Natural killer cell (primary cell): ENCODE measurements around the gene RAB27A. TPM values are rescaled to one million over a fixed set of nuclear protein-coding genes. Genes with fewer than 3 reads are reported as not detected.

Experiments used
- ATAC-seq, 3 donors: fragments of 150-1000 bp in 2 of 3; fragments of 200-7000 bp in 1 of 3; cut with Tn5 transposase; 1 replicate in 1 of 3; 2 replicates in 2 of 3; pipeline ENCODE4 v1.10.0; 2021; ENCODE audit warnings: mild to moderate bottlenecking in 2 of 3, moderate library complexity in 2 of 3
- DNase-seq, 2 donors: peaks; one replicate each; pipeline versions ENCODE4 v3.0.0 to v3.0.0-alpha.2; 2013 to 2021; ENCODE audit warnings: mixed read lengths in 1 of 2
- H3K27ac ChIP-seq: one replicate; pipeline ENCODE4 v1.5.1; 2013; ENCODE audit warnings: mild to moderate bottlenecking, low read length
- H3K27me3 ChIP-seq: one replicate; pipeline ENCODE4 v1.6.1; 2013; ENCODE audit warnings: low read length; ENCODE audit not compliant: control insufficient read depth, insufficient read depth
- H3K36me3 ChIP-seq: one replicate; pipeline ENCODE4 v1.6.1; 2013; ENCODE audit warnings: low read length; ENCODE audit not compliant: control insufficient read depth, insufficient read depth
- H3K4me1 ChIP-seq: one replicate; pipeline ENCODE4 v1.6.1; 2013; ENCODE audit warnings: low read length; ENCODE audit not compliant: control insufficient read depth, insufficient read depth
- H3K4me3 ChIP-seq: one replicate; pipeline ENCODE4 v1.5.1; 2013; ENCODE audit warnings: low read length
- H3K9me3 ChIP-seq: one replicate; pipeline ENCODE4 v1.6.1; 2013; ENCODE audit warnings: low read length; ENCODE audit not compliant: control insufficient read depth, insufficient read depth
- H3K27ac Mint-ChIP-seq, 2 donors: one replicate each; pipeline ENCODE4 v1.8.0; 2022; ENCODE audit warnings: mild to moderate bottlenecking in 2 of 2, mixed read lengths in 2 of 2, moderate library complexity in 1 of 2
- H3K27me3 Mint-ChIP-seq, 2 donors: one replicate each; pipeline ENCODE4 v1.8.0; 2022; ENCODE audit warnings: low read depth in 2 of 2, mixed read lengths in 2 of 2
- H3K36me3 Mint-ChIP-seq: one replicate; pipeline ENCODE4 v1.8.0; 2022; ENCODE audit warnings: mixed read lengths
- H3K4me1 Mint-ChIP-seq, 2 donors: one replicate each; pipeline ENCODE4 v1.8.0; 2022; ENCODE audit warnings: mixed read lengths in 2 of 2
- H3K4me3 Mint-ChIP-seq: one replicate; pipeline ENCODE4 v1.8.0; 2022; ENCODE audit warnings: mild to moderate bottlenecking, moderate library complexity, mixed read lengths
- H3K9me3 Mint-ChIP-seq, 2 donors: one replicate each; pipeline ENCODE4 v1.8.0; 2022; ENCODE audit warnings: mixed read lengths in 2 of 2
- WGBS: methylation state at CpG from one replicate; pipeline ENCODE4 v1.1.7; 2013; ENCODE audit warnings: missing lambda C conversion rate; ENCODE audit not compliant: insufficient coverage; 5-methylcytosine and 5-hydroxymethylcytosine counted together
- intact Hi-C: fragments of 100-400 bp; cut with micrococcal nuclease; formaldehyde crosslinking; loops from one replicate; pipeline ENCODE4 v1.14.2; 2022
- total RNA-seq, 4 donors: library from RNA; stranded (reverse); fragments of 120-200 nt in 1 of 4; gene quantifications; one replicate each; pipeline versions ENCODE4 v1.2.3 to v1.2.4, GENCODE V29; 2013 to 2022
- TF ChIP-seq, protein P1 (sequence below): fragments of 200-600 bp; IDR thresholded peaks from one replicate; pipeline ENCODE4 v1.8.0; 2022; ENCODE audit warnings: antibody characterized with exemption

RAB27A gene
- total RNA-seq, 3 donors from 2014 or later (not counting 1 experiment from before 2014, with no cell fraction given), result 90.0 to 111 (median 98.1) TPM

DNA sequence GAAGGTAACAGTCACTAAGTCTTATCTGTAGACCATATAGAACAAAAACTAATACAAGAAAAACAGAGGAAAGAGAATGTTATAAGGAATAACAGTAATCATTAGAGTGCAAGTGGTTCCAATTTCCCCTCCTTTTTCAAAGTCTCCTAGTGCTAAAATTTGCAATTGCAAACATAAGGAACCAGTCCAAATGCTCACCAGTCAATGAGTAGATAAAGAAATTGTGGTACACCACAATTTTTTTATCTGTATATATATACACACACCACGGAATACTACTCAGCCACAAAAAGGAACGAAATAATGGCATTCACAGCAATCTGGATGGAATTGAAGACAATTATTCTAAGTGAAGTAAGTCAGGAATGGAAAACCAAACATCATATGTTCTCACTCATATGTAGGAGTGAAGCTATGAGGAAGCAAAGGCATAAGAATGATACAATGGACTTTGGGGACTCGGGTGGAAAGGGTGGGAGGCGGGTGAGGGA, 54.0 kb downstream of the RAB27A start:
- TF ChIP-seq, protein P1, sequence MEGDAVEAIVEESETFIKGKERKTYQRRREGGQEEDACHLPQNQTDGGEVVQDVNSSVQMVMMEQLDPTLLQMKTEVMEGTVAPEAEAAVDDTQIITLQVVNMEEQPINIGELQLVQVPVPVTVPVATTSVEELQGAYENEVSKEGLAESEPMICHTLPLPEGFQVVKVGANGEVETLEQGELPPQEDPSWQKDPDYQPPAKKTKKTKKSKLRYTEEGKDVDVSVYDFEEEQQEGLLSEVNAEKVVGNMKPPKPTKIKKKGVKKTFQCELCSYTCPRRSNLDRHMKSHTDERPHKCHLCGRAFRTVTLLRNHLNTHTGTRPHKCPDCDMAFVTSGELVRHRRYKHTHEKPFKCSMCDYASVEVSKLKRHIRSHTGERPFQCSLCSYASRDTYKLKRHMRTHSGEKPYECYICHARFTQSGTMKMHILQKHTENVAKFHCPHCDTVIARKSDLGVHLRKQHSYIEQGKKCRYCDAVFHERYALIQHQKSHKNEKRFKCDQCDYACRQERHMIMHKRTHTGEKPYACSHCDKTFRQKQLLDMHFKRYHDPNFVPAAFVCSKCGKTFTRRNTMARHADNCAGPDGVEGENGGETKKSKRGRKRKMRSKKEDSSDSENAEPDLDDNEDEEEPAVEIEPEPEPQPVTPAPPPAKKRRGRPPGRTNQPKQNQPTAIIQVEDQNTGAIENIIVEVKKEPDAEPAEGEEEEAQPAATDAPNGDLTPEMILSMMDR, result no peak
- ATAC-seq (no peak), DNase-seq (no peak)
- H3K9me3 Mint-ChIP-seq, result no peaks in the 10 kb centered on the region
- H3K27me3 ChIP-seq, result no peaks in the 10 kb centered on the region
- intact Hi-C loops, result no loop called here
- peaks cover 26 to 45% of the 10 kb centered on the region in 2 donors for H3K4me1 Mint-ChIP-seq
- H3K27ac Mint-ChIP-seq, result peak overlapping the region in 1 of 2 donors; percentile 58
- WGBS, result no CpG with 5 or more reads among the region's 4 CpGs
- H3K9me3 ChIP-seq, result no peaks in the 10 kb centered on the region
- no peak overlapping the region for H3K4me3 Mint-ChIP-seq
- peaks cover 7% of the 10 kb centered on the region for H3K4me1 ChIP-seq
- H3K4me3 ChIP-seq, result no peak overlapping the region
- peaks cover 14% of the 10 kb centered on the region for H3K36me3 ChIP-seq
- H3K27me3 Mint-ChIP-seq, result no peaks in the 10 kb centered on the region
- no peaks in the 10 kb centered on the region for H3K36me3 Mint-ChIP-seq
- no peak overlapping the region for H3K27ac ChIP-seq

DNA sequence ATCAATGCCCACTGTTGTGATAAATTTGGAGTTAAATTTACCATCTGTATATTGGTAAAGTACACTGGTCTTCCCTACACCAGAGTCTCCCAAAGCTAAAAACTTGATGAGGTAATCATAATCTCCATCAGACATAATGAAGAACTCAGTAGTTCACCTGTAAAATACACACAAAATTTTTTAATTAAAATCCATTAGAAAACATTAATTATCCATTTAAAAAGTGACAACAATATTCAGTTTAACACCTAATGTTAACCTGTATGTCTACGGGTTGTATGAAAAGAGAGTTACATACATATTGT, 54.9 kb downstream of the RAB27A start:
- WGBS, result no CpG with 5 or more reads among the region's 1 CpG
- Mint-ChIP-seq H3K9me3 (no peaks in the 10 kb centered on the region), H3K27ac (peak overlapping the region in 1 of 2 donors; percentile 7), H3K4me1 (peaks cover 23 to 45% of the 10 kb centered on the region in 2 donors), H3K4me3 (no peak overlapping the region), H3K36me3 (no peaks in the 10 kb centered on the region), H3K27me3 (no peaks in the 10 kb centered on the region)
- H3K4me1 ChIP-seq, result peaks cover 6% of the 10 kb centered on the region
- H3K4me3 ChIP-seq, result no peak overlapping the region
- TF ChIP-seq, protein P1, result no peak
- no peak for DNase-seq
- ATAC-seq, result no peak
- no peak overlapping the region for H3K27ac ChIP-seq
- no peaks in the 10 kb centered on the region for H3K9me3 ChIP-seq
- peaks cover 14% of the 10 kb centered on the region for H3K36me3 ChIP-seq
- no peaks in the 10 kb centered on the region for H3K27me3 ChIP-seq
- intact Hi-C loops, result no loop called here

DNA sequence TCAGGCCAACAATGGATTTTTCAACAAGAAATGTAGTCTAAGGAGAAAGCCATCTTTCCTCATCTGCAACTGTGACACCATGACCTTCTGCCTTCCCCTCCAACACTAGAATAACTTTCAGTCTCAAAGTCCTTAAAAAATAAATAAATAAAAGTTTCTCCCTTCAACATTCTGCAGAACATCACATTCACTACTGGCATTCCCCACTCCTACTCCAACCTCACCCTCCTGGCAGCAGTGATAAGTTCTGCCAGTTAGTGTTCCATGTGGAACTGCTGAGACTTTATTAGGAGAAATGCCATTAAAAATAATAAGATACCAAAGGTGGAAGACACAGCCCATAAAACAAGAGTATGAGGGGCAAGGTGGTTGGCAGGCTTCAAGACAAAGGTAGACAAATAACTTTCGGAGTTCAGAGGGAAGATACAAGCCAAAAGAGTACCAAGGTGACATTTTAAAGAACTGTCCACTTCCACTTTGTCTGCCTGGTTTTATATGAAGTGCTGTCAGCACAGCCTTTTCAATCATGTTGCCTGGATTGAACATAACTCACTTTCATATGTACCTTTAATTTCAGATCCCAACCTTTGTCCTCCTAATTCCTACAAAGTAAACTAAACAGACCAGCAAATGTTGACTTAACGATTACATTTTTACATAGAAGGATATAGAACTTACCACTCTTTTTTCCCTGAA, 55.4 kb downstream of the RAB27A start:
- Histone ChIP-seq H3K9me3 (no peaks in the 10 kb centered on the region), H3K4me3 (no peak overlapping the region), H3K27ac (no peak overlapping the region), H3K27me3 (no peaks in the 10 kb centered on the region), H3K4me1 (peaks cover 4% of the 10 kb centered on the region), H3K36me3 (peaks cover 11% of the 10 kb centered on the region)
- H3K27me3 Mint-ChIP-seq, result no peaks in the 10 kb centered on the region
- intact Hi-C loops, result no loop called here
- 100% methylated on average over 1 of the region's 2 CpGs for WGBS
- ATAC-seq (no peak), DNase-seq (no peak)
- H3K36me3 Mint-ChIP-seq, result no peaks in the 10 kb centered on the region
- H3K27ac Mint-ChIP-seq, result peak overlapping the region; percentile 7 to 36
- TF ChIP-seq, protein P1, result no peak
- no peaks in the 10 kb centered on the region for H3K9me3 Mint-ChIP-seq
- H3K4me3 Mint-ChIP-seq, result no peak overlapping the region
- peaks cover 20 to 42% of the 10 kb centered on the region in 2 donors for H3K4me1 Mint-ChIP-seq

DNA sequence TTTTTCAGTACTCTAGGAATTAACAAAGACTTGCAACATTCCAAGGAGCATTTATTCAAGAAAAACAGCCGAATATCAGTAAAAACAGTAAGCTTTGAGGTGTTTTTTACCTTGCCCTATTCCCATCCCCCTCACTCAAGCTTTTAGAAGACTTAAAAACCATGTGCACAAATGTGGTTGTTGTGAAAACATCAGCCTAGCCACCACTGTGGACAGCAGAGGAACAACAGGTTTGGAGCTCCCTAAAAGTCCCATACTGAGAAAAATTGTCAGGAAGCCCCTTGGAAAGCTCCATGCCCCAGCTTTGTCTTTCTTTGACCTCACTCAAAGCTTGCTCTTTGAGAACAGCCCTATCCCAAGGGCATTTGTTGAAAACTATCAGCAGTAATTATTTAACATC, 58.2 kb downstream of the RAB27A start:
- no peak overlapping the region for H3K4me3 ChIP-seq
- TF ChIP-seq, protein P1, result no peak
- Mint-ChIP-seq H3K36me3 (peaks cover 9% of the 10 kb centered on the region), H3K4me1 (peaks cover 24 to 25% of the 10 kb centered on the region in 2 donors), H3K4me3 (no peak overlapping the region), H3K27ac (peak overlapping the region; percentile 84 to 91), H3K9me3 (no peaks in the 10 kb centered on the region), H3K27me3 (no peaks in the 10 kb centered on the region)
- H3K4me1 ChIP-seq, result peaks cover 4% of the 10 kb centered on the region
- peaks cover 26% of the 10 kb centered on the region for H3K36me3 ChIP-seq
- DNase-seq (no peak), ATAC-seq (no peak)
- H3K9me3 ChIP-seq, result no peaks in the 10 kb centered on the region
- 100% methylated on average over 1 of the region's 1 CpG for WGBS
- intact Hi-C loops, result no loop called here
- H3K27me3 ChIP-seq, result no peaks in the 10 kb centered on the region
- no peak overlapping the region for H3K27ac ChIP-seq
